Measurements from ENCODE around the gene GIMAP2.
"Not testable (repeated sequence)": the region's sequence is repeated elsewhere in the genome, so short reads cannot be mapped to it uniquely, and the experiment has no call there.

DNA sequence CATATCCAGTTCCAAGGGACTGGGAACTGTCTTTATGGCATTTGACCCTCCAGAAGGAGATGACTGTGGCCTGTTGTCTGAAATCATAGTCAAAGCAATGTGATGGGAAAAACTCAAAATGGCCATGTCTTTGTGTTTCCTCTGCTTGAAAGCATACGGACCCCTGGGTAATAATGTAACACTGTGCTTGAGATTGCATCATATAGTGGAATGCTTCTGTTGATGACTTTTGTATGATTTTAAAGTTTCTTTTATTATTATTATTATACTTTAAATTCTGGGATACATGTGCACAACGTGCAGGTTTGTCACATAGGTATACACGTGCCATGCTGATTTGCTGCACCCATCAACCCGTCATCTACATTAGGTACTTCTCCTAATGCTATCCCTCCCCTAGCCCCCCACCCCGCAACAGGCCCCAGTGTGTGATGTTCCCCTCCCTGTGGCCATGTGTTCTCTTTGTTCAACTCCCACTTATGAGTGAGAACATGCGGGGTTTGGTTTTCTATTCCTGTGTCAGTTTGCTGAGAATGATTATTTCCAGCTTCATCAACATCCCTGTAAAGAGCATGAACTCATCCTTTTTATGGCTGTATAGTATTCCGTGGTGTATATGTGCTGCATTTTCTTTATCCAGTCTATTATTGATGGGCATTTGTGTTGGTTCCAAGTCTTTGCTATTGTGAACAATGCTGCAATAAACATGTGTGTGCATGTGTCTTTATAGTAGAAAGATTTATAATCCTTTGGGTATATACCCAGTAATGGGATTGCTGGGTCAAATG is 13.5 kb upstream of the GIMAP2 start:
- not testable (repeated sequence) for TF ChIP-seq CTCF (IDR thresholded peaks at IDR 0.05; ENCODE audit: insufficient read depth, low read depth, low read length); EZH2 (IDR thresholded peaks at IDR 0.05; ENCODE audit: insufficient read depth, low read length)

Data from astrocyte (in vitro differentiated cells and primary cell).